ENCODE measurements around the gene P2RX4. TPM values are rescaled to one million over a fixed set of nuclear protein-coding genes. Genes with fewer than 3 reads are reported as not detected.
A peak's percentile ranks its signal among the peaks of the same experiment; 100 is the strongest.

Gene P2RX4
- total and polyA plus RNA-seq, 9 of the 15 experiments (the other 6 are each of a cell fraction or from before 2014, with no cell fraction given): 6.6 to 21.5 (median 11.7) TPM

DNA sequence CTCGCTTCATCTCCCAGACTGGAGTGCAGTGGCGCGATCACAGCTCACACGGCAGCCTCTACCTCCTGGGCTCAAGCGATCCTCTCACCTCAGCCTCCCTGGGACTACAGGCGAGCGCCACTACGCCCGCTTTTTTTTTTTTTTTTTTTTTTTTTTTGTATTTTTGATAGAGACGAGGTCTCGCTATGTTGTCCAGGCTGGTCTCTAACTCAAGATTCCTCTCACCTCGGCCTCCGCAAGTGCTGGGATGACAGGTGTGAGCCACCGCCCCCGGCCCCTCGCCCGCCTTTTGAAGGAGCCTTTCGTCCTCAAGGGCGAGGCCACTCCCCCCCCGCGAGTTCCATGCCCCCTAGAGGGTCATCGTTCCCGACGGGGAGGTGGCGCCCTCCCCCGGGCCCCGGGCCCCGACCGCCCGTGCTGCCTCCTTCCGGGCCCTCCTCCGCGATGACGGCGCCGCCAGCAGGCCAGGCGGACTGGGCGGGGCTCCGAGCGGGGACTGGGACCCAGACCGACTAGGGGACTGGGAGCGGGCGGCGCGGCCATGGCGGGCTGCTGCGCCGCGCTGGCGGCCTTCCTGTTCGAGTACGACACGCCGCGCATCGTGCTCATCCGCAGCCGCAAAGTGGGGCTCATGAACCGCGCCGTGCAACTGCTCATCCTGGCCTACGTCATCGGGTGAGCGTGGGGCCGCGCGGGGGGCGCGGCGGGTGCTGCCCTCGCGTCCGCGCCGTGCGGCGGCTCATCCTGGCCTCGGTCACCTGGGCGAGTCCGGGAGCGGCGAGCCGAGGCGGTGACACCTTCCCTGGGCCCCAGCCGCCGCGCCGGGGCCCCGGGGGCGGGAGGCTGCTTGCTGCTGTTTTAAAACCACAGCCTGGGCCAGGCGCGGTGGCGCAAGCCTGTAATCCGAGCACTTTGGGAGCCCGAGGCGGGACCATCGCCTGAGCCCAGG lies at the start of gene P2RX4 (continued):
- TF ChIP-seq MYC (IDR thresholded peaks at IDR 0.05; ENCODE audit: low read depth, low read length) (peak; percentile 74), MYC (CRISPR knock-in tag; IDR thresholded peaks at IDR 0.05; ENCODE audit: borderline replicate concordance, low read depth) (no peak), ZZZ3 (IDR thresholded peaks at IDR 0.05) (no peak), CAMTA2 (CRISPR knock-in tag; conservative IDR thresholded peaks at IDR 0.05) (no peak), PYGO2 (tag; IDR thresholded peaks at IDR 0.05) (no peak)
- TF ChIP-seq, protein P1, sequence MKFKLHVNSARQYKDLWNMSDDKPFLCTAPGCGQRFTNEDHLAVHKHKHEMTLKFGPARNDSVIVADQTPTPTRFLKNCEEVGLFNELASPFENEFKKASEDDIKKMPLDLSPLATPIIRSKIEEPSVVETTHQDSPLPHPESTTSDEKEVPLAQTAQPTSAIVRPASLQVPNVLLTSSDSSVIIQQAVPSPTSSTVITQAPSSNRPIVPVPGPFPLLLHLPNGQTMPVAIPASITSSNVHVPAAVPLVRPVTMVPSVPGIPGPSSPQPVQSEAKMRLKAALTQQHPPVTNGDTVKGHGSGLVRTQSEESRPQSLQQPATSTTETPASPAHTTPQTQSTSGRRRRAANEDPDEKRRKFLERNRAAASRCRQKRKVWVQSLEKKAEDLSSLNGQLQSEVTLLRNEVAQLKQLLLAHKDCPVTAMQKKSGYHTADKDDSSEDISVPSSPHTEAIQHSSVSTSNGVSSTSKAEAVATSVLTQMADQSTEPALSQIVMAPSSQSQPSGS (CRISPR knock-in tag; IDR thresholded peaks at IDR 0.05): peak; percentile 80; the same call in 1 of the 2 replicates

DNA sequence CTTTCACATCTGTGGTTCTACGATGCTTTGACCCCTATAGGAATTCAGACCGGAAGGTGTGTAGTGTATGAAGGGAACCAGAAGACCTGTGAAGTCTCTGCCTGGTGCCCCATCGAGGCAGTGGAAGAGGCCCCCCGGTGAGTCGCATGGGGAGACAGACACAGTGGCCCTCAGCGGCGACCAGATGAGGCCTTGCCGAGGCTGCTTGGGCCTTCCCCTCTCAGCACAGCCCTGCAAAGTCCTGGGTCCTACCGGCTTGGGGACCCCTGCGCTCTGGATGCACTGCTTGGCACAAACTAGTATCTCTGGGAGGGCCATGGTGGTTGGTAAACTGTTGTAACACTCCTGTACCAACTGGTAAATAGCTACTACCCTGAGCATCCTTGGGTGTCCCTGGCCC lies 47.5 kb upstream of the P2RX4 start:
- H3K36me3 ChIP-seq (ENCODE audit: control insufficient read depth, insufficient read depth, low read length): no peaks in the 10 kb centered on the region
- no peak overlapping the region for H2AFZ ChIP-seq (ENCODE audit: low read depth, low read length)
- H3K4me2 ChIP-seq (ENCODE audit: insufficient read depth, low read length): no peak overlapping the region
- no peak for DNase-seq (ENCODE audit: extremely low read depth in 1 of 4, low spot score in 3 of 4)
- H3K4me3 ChIP-seq: no peak overlapping the region
- no peaks in the 10 kb centered on the region for H3K79me2 ChIP-seq (ENCODE audit: control insufficient read depth, insufficient read depth, low read length)
- no TSS peak for BruUV-seq (replicated peaks)
- ATAC-seq: no peak
- no peak for TF ChIP-seq RBM22 (IDR thresholded peaks at IDR 0.05; ENCODE audit: low read depth, low read length, poor library complexity, severe bottlenecking)
- TF ChIP-seq ADNP (tag; IDR thresholded peaks at IDR 0.05): no peak
- TF ChIP-seq KLF10 (CRISPR knock-in tag; IDR thresholded peaks at IDR 0.05): no peak
- TF ChIP-seq SAFB (IDR thresholded peaks at IDR 0.05; ENCODE audit: borderline replicate concordance, low read depth, low read length): no peak
- TF ChIP-seq FOXA3 (CRISPR knock-in tag; conservative IDR thresholded peaks at IDR 0.05 in 1 of 2, IDR thresholded peaks at IDR 0.05 in 1 of 2): no peak
- TF ChIP-seq, protein P2, sequence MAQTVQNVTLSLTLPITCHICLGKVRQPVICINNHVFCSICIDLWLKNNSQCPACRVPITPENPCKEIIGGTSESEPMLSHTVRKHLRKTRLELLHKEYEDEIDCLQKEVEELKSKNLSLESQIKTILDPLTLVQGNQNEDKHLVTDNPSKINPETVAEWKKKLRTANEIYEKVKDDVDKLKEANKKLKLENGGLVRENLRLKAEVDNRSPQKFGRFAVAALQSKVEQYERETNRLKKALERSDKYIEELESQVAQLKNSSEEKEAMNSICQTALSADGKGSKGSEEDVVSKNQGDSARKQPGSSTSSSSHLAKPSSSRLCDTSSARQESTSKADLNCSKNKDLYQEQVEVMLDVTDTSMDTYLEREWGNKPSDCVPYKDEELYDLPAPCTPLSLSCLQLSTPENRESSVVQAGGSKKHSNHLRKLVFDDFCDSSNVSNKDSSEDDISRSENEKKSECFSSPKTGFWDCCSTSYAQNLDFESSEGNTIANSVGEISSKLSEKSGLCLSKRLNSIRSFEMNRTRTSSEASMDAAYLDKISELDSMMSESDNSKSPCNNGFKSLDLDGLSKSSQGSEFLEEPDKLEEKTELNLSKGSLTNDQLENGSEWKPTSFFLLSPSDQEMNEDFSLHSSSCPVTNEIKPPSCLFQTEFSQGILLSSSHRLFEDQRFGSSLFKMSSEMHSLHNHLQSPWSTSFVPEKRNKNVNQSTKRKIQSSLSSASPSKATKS (CRISPR knock-in tag; IDR thresholded peaks at IDR 0.05): no peak
- no peak for TF ChIP-seq MBD2 (IDR thresholded peaks at IDR 0.05; ENCODE audit: borderline replicate concordance, low read depth)
- no peak for TF ChIP-seq ZNF695 (CRISPR knock-in tag; IDR thresholded peaks at IDR 0.05)
- TF ChIP-seq, protein P3, sequence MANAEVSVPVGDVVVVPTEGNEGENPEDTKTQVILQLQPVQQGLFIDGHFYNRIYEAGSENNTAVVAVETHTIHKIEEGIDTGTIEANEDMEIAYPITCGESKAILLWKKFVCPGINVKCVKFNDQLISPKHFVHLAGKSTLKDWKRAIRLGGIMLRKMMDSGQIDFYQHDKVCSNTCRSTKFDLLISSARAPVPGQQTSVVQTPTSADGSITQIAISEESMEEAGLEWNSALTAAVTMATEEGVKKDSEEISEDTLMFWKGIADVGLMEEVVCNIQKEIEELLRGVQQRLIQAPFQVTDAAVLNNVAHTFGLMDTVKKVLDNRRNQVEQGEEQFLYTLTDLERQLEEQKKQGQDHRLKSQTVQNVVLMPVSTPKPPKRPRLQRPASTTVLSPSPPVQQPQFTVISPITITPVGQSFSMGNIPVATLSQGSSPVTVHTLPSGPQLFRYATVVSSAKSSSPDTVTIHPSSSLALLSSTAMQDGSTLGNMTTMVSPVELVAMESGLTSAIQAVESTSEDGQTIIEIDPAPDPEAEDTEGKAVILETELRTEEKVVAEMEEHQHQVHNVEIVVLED (CRISPR knock-in tag; IDR thresholded peaks at IDR 0.05): no peak
- peaks cover 4 to 9% of the 10 kb centered on the region in 2 experiments; a peak in 3 of 5 replicates for H3K4me1 ChIP-seq (replicated peaks in 1 of 2; ENCODE audit: control insufficient read depth in 2 of 2, insufficient read depth in 2 of 2, low read length in 2 of 2)
- no peaks in the 10 kb centered on the region for H3K9me3 ChIP-seq (replicated peaks; ENCODE audit: control insufficient read depth, insufficient read depth, low read depth, low read length)
- CTCF ChIA-PET (ENCODE audit: low intra/inter-chr PET ratio): no interaction called here
- no peak overlapping the region for H3K9ac ChIP-seq (ENCODE audit: insufficient read depth in 1 of 2, low read depth in 2 of 2, low read length in 2 of 2)
- intact Hi-C loops (cut with micrococcal nuclease) (no loop called here), in situ Hi-C loops (cut with MboI) (no loop called here)
- no peaks in the 10 kb centered on the region for H4K20me1 ChIP-seq (replicated peaks; ENCODE audit: control insufficient read depth, insufficient read depth, low read length)
- POLR2A ChIA-PET: no interaction called here
- no peak overlapping the region for H3K27ac ChIP-seq (ENCODE audit: extremely low read depth, low read depth, low read length)
- no peak for FAIRE-seq
- no peaks in the 10 kb centered on the region for H3K27me3 ChIP-seq (ENCODE audit: control insufficient read depth in 2 of 2, insufficient read depth in 2 of 2, low read length in 2 of 2)
- H3K9me1 ChIP-seq (ENCODE audit: control insufficient read depth, insufficient read depth, low read length): no peaks in the 10 kb centered on the region
- WGBS (ENCODE audit: insufficient coverage, low coverage, missing lambda C conversion rate): 48% methylated on average over 10 of the region's 10 CpGs
